ENCODE measurements around the gene CCL20. TPM values are rescaled to one million over a fixed set of nuclear protein-coding genes. Genes with fewer than 3 reads are reported as not detected.

CCL20 gene
- polyA plus RNA-seq, 1 donor from 2014 or later, result not detected

DNA sequence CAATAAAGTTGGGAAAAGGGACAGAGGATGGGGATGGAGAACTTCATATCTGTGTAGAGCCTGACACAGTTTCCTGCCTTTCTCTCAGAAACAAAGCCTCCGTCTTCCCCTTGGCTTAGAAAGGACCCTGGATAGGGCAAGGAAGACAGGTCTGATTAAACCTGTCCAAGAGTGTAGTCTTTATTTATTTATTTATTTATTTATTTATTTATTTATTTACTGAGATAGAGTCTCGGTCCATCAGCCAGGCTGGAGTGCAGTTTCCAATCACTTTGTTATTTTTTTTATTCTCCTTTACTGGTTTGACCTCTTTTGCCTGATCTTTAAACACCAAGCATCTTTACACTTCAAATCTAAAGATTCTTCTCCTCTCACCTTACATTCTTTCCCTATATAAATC is 10.3 kb downstream of the CCL20 start:
- no peaks in the 10 kb centered on the region for H4K20me1 ChIP-seq (ENCODE audit: insufficient read depth)
- TF ChIP-seq EP300 (conservative IDR thresholded peaks at IDR 0.05; ENCODE audit: poor library complexity, severe bottlenecking), result no peak
- no peak for TF ChIP-seq RAD21 (conservative IDR thresholded peaks at IDR 0.05)
- TF ChIP-seq POLR2AphosphoS5 (IDR thresholded peaks at IDR 0.05), result no peak
- no peak for TF ChIP-seq EZH2 (IDR thresholded peaks at IDR 0.05; ENCODE audit: borderline replicate concordance, insufficient read depth, low read length, poor library complexity, severe bottlenecking)
- TF ChIP-seq, protein P1, sequence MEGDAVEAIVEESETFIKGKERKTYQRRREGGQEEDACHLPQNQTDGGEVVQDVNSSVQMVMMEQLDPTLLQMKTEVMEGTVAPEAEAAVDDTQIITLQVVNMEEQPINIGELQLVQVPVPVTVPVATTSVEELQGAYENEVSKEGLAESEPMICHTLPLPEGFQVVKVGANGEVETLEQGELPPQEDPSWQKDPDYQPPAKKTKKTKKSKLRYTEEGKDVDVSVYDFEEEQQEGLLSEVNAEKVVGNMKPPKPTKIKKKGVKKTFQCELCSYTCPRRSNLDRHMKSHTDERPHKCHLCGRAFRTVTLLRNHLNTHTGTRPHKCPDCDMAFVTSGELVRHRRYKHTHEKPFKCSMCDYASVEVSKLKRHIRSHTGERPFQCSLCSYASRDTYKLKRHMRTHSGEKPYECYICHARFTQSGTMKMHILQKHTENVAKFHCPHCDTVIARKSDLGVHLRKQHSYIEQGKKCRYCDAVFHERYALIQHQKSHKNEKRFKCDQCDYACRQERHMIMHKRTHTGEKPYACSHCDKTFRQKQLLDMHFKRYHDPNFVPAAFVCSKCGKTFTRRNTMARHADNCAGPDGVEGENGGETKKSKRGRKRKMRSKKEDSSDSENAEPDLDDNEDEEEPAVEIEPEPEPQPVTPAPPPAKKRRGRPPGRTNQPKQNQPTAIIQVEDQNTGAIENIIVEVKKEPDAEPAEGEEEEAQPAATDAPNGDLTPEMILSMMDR (IDR thresholded peaks at IDR 0.05; ENCODE audit: poor library complexity, severe bottlenecking), result no peak
- TF ChIP-seq SMC3 (conservative IDR thresholded peaks at IDR 0.05; ENCODE audit: poor library complexity), result no peak
- no peak for TF ChIP-seq TAF1 (IDR thresholded peaks at IDR 0.05; ENCODE audit: low read depth)
- TF ChIP-seq, protein P2, sequence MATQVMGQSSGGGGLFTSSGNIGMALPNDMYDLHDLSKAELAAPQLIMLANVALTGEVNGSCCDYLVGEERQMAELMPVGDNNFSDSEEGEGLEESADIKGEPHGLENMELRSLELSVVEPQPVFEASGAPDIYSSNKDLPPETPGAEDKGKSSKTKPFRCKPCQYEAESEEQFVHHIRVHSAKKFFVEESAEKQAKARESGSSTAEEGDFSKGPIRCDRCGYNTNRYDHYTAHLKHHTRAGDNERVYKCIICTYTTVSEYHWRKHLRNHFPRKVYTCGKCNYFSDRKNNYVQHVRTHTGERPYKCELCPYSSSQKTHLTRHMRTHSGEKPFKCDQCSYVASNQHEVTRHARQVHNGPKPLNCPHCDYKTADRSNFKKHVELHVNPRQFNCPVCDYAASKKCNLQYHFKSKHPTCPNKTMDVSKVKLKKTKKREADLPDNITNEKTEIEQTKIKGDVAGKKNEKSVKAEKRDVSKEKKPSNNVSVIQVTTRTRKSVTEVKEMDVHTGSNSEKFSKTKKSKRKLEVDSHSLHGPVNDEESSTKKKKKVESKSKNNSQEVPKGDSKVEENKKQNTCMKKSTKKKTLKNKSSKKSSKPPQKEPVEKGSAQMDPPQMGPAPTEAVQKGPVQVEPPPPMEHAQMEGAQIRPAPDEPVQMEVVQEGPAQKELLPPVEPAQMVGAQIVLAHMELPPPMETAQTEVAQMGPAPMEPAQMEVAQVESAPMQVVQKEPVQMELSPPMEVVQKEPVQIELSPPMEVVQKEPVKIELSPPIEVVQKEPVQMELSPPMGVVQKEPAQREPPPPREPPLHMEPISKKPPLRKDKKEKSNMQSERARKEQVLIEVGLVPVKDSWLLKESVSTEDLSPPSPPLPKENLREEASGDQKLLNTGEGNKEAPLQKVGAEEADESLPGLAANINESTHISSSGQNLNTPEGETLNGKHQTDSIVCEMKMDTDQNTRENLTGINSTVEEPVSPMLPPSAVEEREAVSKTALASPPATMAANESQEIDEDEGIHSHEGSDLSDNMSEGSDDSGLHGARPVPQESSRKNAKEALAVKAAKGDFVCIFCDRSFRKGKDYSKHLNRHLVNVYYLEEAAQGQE (IDR thresholded peaks at IDR 0.05; ENCODE audit: borderline replicate concordance), result no peak
- no peak for TF ChIP-seq MXI1 (conservative IDR thresholded peaks at IDR 0.05; ENCODE audit: poor library complexity, severe bottlenecking)
- no peaks in the 10 kb centered on the region for H3K36me3 ChIP-seq (ENCODE audit: insufficient read depth, low read length)
- H3K9me3 ChIP-seq (ENCODE audit: low read length), result no peaks in the 10 kb centered on the region
- H3K9me2 ChIP-seq (ENCODE audit: insufficient read depth, low read length), result no peaks in the 10 kb centered on the region
- no peak overlapping the region for H3K4me2 ChIP-seq (ENCODE audit: low read length)
- H3F3A ChIP-seq (ENCODE audit: insufficient read depth, low read length, poor library complexity, severe bottlenecking), result no peaks in the 10 kb centered on the region
- no peaks in the 10 kb centered on the region for H3K27me3 ChIP-seq (ENCODE audit: insufficient read depth, low read depth, low read length)
- H2AFZ ChIP-seq (ENCODE audit: low read depth, low read length), result no peak overlapping the region
- no peak overlapping the region for H3K4me3 ChIP-seq (ENCODE audit: low read length)
- H3K27ac ChIP-seq (ENCODE audit: low read length), result no peak overlapping the region
- H3K9ac ChIP-seq (ENCODE audit: low read length), result no peak overlapping the region
- no peaks in the 10 kb centered on the region for H3K79me2 ChIP-seq (replicated peaks; ENCODE audit: insufficient read depth, low read length)

DNA sequence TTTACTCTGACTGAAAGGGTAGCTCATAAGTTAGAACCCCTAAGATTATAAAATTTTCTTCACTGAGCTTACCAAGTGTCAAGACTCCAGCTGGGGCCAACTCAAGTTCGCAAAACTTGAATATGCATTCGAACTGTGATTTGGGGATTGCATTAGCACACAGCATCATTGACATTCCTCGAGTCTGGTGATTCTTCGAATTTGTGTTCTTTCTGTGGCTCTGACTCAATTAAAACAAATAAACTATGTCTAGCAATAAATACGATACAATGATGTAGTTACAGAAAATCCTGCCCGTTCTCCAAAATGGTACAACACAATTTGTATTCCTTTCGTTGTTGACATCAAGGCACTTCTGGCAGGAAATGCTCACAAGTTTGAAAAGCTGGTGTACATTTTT is 11.1 kb downstream of the CCL20 start:
- no peaks in the 10 kb centered on the region for H3K9me2 ChIP-seq (ENCODE audit: insufficient read depth, low read length)
- H3K4me3 ChIP-seq (ENCODE audit: low read length), result no peak overlapping the region
- no peak overlapping the region for H3K4me2 ChIP-seq (ENCODE audit: low read length)
- no peaks in the 10 kb centered on the region for H4K20me1 ChIP-seq (ENCODE audit: insufficient read depth)
- H3K79me2 ChIP-seq (replicated peaks; ENCODE audit: insufficient read depth, low read length), result no peaks in the 10 kb centered on the region
- H3K27me3 ChIP-seq (ENCODE audit: insufficient read depth, low read depth, low read length), result no peaks in the 10 kb centered on the region
- H3K27ac ChIP-seq (ENCODE audit: low read length), result no peak overlapping the region
- no peak overlapping the region for H3K9ac ChIP-seq (ENCODE audit: low read length)
- TF ChIP-seq EP300 (conservative IDR thresholded peaks at IDR 0.05; ENCODE audit: poor library complexity, severe bottlenecking) (no peak), RAD21 (conservative IDR thresholded peaks at IDR 0.05) (no peak), POLR2AphosphoS5 (IDR thresholded peaks at IDR 0.05) (no peak), SMC3 (conservative IDR thresholded peaks at IDR 0.05; ENCODE audit: poor library complexity) (no peak), MXI1 (conservative IDR thresholded peaks at IDR 0.05; ENCODE audit: poor library complexity, severe bottlenecking) (no peak), TAF1 (IDR thresholded peaks at IDR 0.05; ENCODE audit: low read depth) (no peak), EZH2 (IDR thresholded peaks at IDR 0.05; ENCODE audit: borderline replicate concordance, insufficient read depth, low read length, poor library complexity, severe bottlenecking) (no peak)
- TF ChIP-seq, protein P1 (IDR thresholded peaks at IDR 0.05; ENCODE audit: poor library complexity, severe bottlenecking), result no peak
- TF ChIP-seq, protein P2 (IDR thresholded peaks at IDR 0.05; ENCODE audit: borderline replicate concordance), result no peak
- H2AFZ ChIP-seq (ENCODE audit: low read depth, low read length), result no peak overlapping the region
- H3K9me3 ChIP-seq (ENCODE audit: low read length), result no peaks in the 10 kb centered on the region
- no peaks in the 10 kb centered on the region for H3F3A ChIP-seq (ENCODE audit: insufficient read depth, low read length, poor library complexity, severe bottlenecking)
- no peaks in the 10 kb centered on the region for H3K36me3 ChIP-seq (ENCODE audit: insufficient read depth, low read length)
